Smooth muscle cell (in vitro differentiated cells): ENCODE measurements around the gene MTSS2. TPM values are rescaled to one million over a fixed set of nuclear protein-coding genes. Genes with fewer than 3 reads are reported as not detected.

Experiments
- DNase-seq: peaks from one replicate; lab custom pipeline; 2025; ENCODE audit not compliant: unreplicated experiment; lab: John Stamatoyannopoulos, UW
- H2AFZ ChIP-seq: fragments of 200-600 bp; sonication (generic); 2 replicates; pipeline ENCODE4 v1.6.0; 2016; ENCODE audit warnings: antibody characterized with exemption, low read depth, mild to moderate bottlenecking
- H3F3A ChIP-seq: fragments of 200-600 bp; sonication (generic); 2 replicates; pipeline ENCODE4 v1.6.0; 2017; ENCODE audit warnings: antibody characterized with exemption, low read depth
- H3K27ac ChIP-seq: fragments of 200-600 bp; sonication (generic); 2 replicates; pipeline ENCODE4 v1.5.1; 2016; ENCODE audit warnings: low read depth, mild to moderate bottlenecking
- H3K27me3 ChIP-seq: fragments of 200-600 bp; sonication (generic); 2 replicates; pipeline ENCODE4 v1.6.1; 2016; ENCODE audit warnings: low read depth, mild to moderate bottlenecking
- H3K36me3 ChIP-seq: fragments of 200-600 bp; sonication (generic); 2 replicates; pipeline ENCODE4 v1.5.1; 2016; ENCODE audit warnings: low read depth
- H3K4me1 ChIP-seq: fragments of 200-600 bp; sonication (generic); 2 replicates; pipeline ENCODE4 v1.5.1; 2016; ENCODE audit warnings: low read depth
- H3K4me2 ChIP-seq: fragments of 200-600 bp; sonication (generic); 2 replicates; pipeline ENCODE4 v1.6.0; 2016; ENCODE audit warnings: mild to moderate bottlenecking
- H3K4me3 ChIP-seq: fragments of 200-600 bp; sonication (generic); 2 replicates; pipeline ENCODE4 v1.5.1; 2016; ENCODE audit warnings: mild to moderate bottlenecking
- H3K79me2 ChIP-seq: fragments of 200-600 bp; sonication (generic); 2 replicates; pipeline ENCODE4 v1.6.0; 2016; ENCODE audit warnings: low read depth, mild to moderate bottlenecking
- H3K9ac ChIP-seq: fragments of 200-600 bp; sonication (generic); 2 replicates; pipeline ENCODE4 v1.6.0; 2016; ENCODE audit warnings: low read depth
- H3K9me3 ChIP-seq: fragments of 200-600 bp; sonication (generic); replicated peaks from 2 replicates; pipeline ENCODE4 v1.5.1; 2016; ENCODE audit warnings: low read depth
- H4K20me1 ChIP-seq: fragments of 200-600 bp; sonication (generic); 2 replicates; pipeline ENCODE4 v1.6.0; 2016; ENCODE audit warnings: low read depth
- CTCF ChIP-seq: fragments of 200-600 bp; sonication (generic); IDR thresholded peaks from 2 replicates; pipeline ENCODE4 v1.5.1; 2017; ENCODE audit warnings: borderline replicate concordance, mild to moderate bottlenecking, antibody characterized with exemption; ENCODE audit not compliant: insufficient read depth, poor library complexity, severe bottlenecking
- WGBS: methylation state at CpG from one replicate; pipeline ENCODE4 v1.1.7; 2016; ENCODE audit warnings: low lambda C conversion rate; 5-methylcytosine and 5-hydroxymethylcytosine counted together
- polyA plus RNA-seq: library from polyadenylated mRNA; unstranded; fragments of >200 nt; fragmentation: Nextera tagmentation; extraction: Ambion mirVana; gene quantifications from 2 replicates; pipeline ENCODE4 v1.2.1, GENCODE V29; 2016
- total RNA-seq: library from RNA; depleted of rRNA; stranded (reverse); fragments of >200 nt; gene quantifications from 2 replicates; pipeline ENCODE4 v1.2.3, GENCODE V29; 2014

The MTSS2 gene
- total and polyA plus RNA-seq, 2 experiments from 2014 or later, result 4.2 to 19.5 TPM

- H2AFZ ChIP-seq, result no peak overlapping the region
- H3K9me3 ChIP-seq, result no peaks in the 10 kb centered on the region
- H3K27me3 ChIP-seq, result no peaks in the 10 kb centered on the region
- no peak for DNase-seq
- H3K4me2 ChIP-seq, result no peak overlapping the region
- peaks cover 5% of the 10 kb centered on the region for H4K20me1 ChIP-seq
- H3K36me3 ChIP-seq, result no peaks in the 10 kb centered on the region
- no peaks in the 10 kb centered on the region for H3K79me2 ChIP-seq
- H3K27ac ChIP-seq, result no peak overlapping the region
- no peak overlapping the region for H3K9ac ChIP-seq
- H3F3A ChIP-seq, result no peaks in the 10 kb centered on the region
- 86% methylated on average over 7 of the region's 13 CpGs for WGBS
- H3K4me1 ChIP-seq, result no peaks in the 10 kb centered on the region
- TF ChIP-seq CTCF, result no peak
- no peak overlapping the region for H3K4me3 ChIP-seq
Observed at GRCh38 chr16:70662991-70663523, 22.8 kb downstream of the MTSS2 start.

DNA sequence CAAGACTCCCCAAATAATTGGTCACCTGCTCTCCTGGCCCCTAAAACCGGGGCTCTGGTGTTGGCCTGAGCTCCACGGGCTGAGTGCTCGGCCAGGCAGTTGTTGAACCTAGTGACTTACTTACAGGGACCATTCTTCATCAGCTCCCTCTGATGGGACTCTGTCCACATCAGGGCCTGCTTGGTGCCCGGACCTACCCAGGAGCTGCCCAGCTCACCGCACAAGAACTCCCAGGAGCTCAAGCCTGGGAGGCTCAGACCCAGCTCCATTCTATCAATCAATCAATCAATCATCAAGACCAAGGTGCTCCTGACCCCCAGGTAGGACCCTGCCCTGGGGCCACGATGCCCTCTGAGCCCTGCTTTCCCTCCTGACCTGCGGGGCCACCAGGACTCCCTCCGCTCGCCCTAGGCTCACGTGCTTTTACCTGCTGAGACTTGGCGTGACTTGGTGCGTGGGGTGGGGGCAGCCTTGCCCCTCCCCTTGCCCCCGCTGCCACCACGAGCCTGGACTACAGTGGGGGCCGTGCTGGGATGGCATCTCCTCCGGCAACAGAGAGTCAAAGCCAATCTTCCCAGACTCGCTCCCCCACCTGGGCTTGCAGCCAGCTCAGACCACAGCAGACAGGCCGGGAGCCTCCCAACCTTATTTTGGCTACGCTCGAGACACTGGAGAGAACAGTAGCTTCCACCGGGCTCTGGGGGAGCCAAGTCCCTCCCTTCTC is 23.8 kb downstream of the MTSS2 start:
- no peak for TF ChIP-seq CTCF
- Histone ChIP-seq H4K20me1 (peaks cover 5% of the 10 kb centered on the region), H3K79me2 (no peaks in the 10 kb centered on the region), H3K27me3 (no peaks in the 10 kb centered on the region), H3F3A (no peaks in the 10 kb centered on the region), H3K27ac (no peak overlapping the region), H3K9ac (no peak overlapping the region), H3K4me2 (no peak overlapping the region), H3K4me3 (no peak overlapping the region), H3K4me1 (no peaks in the 10 kb centered on the region), H3K36me3 (no peaks in the 10 kb centered on the region), H3K9me3 (no peaks in the 10 kb centered on the region), H2AFZ (no peak overlapping the region)
- WGBS, result 87% methylated on average over 19 of the region's 21 CpGs
- no peak for DNase-seq

DNA sequence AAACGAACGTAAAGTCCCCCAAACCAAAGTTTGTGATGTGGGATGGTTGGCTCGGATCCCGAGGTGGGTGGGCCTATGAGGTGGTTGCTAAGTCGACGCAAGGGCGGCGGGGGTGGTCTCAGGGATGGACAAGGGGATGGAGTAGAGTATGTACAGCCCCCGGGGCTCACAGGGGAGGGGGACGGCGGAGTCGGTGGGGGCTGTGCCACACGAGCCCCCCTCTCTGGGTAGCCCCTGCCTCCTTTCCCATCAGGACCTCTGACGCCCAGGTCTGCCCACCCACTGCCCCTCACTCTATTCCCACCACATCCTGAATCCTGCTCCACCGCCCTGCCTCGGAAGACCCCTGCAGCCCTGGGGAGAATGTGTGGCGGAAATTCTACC is 24.3 kb downstream of the MTSS2 start:
- no peaks in the 10 kb centered on the region for H3K4me1 ChIP-seq
- no peak overlapping the region for H3K4me2 ChIP-seq
- DNase-seq, result no peak
- no peak overlapping the region for H3K9ac ChIP-seq
- no peak for TF ChIP-seq CTCF
- H2AFZ ChIP-seq, result no peak overlapping the region
- no peaks in the 10 kb centered on the region for H3K36me3 ChIP-seq
- no peaks in the 10 kb centered on the region for H3K9me3 ChIP-seq
- 90% methylated on average over 15 of the region's 17 CpGs for WGBS
- no peaks in the 10 kb centered on the region for H3F3A ChIP-seq
- no peak overlapping the region for H3K4me3 ChIP-seq
- H3K27me3 ChIP-seq, result no peaks in the 10 kb centered on the region
- H4K20me1 ChIP-seq, result no peaks in the 10 kb centered on the region
- H3K79me2 ChIP-seq, result no peaks in the 10 kb centered on the region
- H3K27ac ChIP-seq, result no peak overlapping the region

DNA sequence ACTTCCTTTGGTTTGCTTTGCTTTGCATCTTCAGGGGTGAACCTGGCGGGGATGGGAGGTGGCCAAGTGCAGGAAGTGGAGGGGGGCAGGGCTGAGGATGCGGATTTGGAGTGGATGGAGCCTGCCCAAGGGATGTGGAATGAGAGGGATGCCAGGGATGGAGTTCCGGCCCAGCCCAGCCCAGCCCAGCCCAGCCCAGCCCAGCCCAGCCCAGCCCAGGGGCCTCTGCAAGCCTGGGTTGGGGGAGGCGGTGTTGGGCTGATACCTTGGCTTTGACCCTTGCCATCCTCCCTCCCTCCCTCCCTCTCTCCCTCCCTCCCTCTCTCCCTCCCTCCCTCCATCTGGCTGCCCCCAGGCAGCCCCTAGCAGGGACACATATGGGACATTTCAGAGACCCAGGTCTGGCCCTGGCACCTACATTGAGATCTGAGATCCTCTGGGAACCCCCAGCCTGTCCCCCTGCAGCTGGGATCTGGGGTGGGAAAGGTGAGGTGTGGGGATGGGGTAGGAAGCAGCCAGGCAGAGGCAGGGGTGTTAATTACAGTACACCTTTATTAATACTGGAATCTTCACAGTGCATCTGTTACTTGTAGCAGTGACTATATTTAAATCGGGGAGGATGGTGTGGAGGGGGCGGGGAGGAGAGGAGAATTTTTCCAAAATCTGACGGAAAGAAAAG is 25.0 kb downstream of the MTSS2 start:
- no peak for TF ChIP-seq CTCF
- no peak overlapping the region for H3K9ac ChIP-seq
- 75% methylated on average over 6 of the region's 7 CpGs for WGBS
- H3K36me3 ChIP-seq, result no peaks in the 10 kb centered on the region
- H3K27ac ChIP-seq, result no peak overlapping the region
- no peak overlapping the region for H2AFZ ChIP-seq
- DNase-seq, result no peak
- H3K79me2 ChIP-seq, result no peaks in the 10 kb centered on the region
- no peaks in the 10 kb centered on the region for H4K20me1 ChIP-seq
- H3K4me1 ChIP-seq, result no peaks in the 10 kb centered on the region
- H3K4me2 ChIP-seq, result no peak overlapping the region
- H3K27me3 ChIP-seq, result no peaks in the 10 kb centered on the region
- H3F3A ChIP-seq, result no peaks in the 10 kb centered on the region
- no peaks in the 10 kb centered on the region for H3K9me3 ChIP-seq
- no peak overlapping the region for H3K4me3 ChIP-seq
